Natural killer cell (primary cell): Measurements from ENCODE around the gene OR2T34. TPM values are rescaled to one million over a fixed set of nuclear protein-coding genes. Genes with fewer than 3 reads are reported as not detected.

Experiments used
- ATAC-seq, 3 donors: fragments of 150-1000 bp in 2 of 3; fragments of 200-7000 bp in 1 of 3; cut with Tn5 transposase; 1 replicate in 1 of 3; 2 replicates in 2 of 3; pipeline ENCODE4 v1.10.0; 2021; ENCODE audit warnings: mild to moderate bottlenecking in 2 of 3, moderate library complexity in 2 of 3
- DNase-seq, 2 donors: peaks; one replicate each; pipeline versions ENCODE4 v3.0.0 to v3.0.0-alpha.2; 2013 to 2021; ENCODE audit warnings: mixed read lengths in 1 of 2
- H3K27ac ChIP-seq: one replicate; pipeline ENCODE4 v1.5.1; 2013; ENCODE audit warnings: mild to moderate bottlenecking, low read length
- H3K27me3 ChIP-seq: one replicate; pipeline ENCODE4 v1.6.1; 2013; ENCODE audit warnings: low read length; ENCODE audit not compliant: control insufficient read depth, insufficient read depth
- H3K36me3 ChIP-seq: one replicate; pipeline ENCODE4 v1.6.1; 2013; ENCODE audit warnings: low read length; ENCODE audit not compliant: control insufficient read depth, insufficient read depth
- H3K4me1 ChIP-seq: one replicate; pipeline ENCODE4 v1.6.1; 2013; ENCODE audit warnings: low read length; ENCODE audit not compliant: control insufficient read depth, insufficient read depth
- H3K4me3 ChIP-seq: one replicate; pipeline ENCODE4 v1.5.1; 2013; ENCODE audit warnings: low read length
- H3K9me3 ChIP-seq: one replicate; pipeline ENCODE4 v1.6.1; 2013; ENCODE audit warnings: low read length; ENCODE audit not compliant: control insufficient read depth, insufficient read depth
- H3K27ac Mint-ChIP-seq, 2 donors: one replicate each; pipeline ENCODE4 v1.8.0; 2022; ENCODE audit warnings: mild to moderate bottlenecking in 2 of 2, mixed read lengths in 2 of 2, moderate library complexity in 1 of 2
- H3K27me3 Mint-ChIP-seq, 2 donors: one replicate each; pipeline ENCODE4 v1.8.0; 2022; ENCODE audit warnings: low read depth in 2 of 2, mixed read lengths in 2 of 2
- H3K36me3 Mint-ChIP-seq: one replicate; pipeline ENCODE4 v1.8.0; 2022; ENCODE audit warnings: mixed read lengths
- H3K4me1 Mint-ChIP-seq, 2 donors: one replicate each; pipeline ENCODE4 v1.8.0; 2022; ENCODE audit warnings: mixed read lengths in 2 of 2
- H3K4me3 Mint-ChIP-seq: one replicate; pipeline ENCODE4 v1.8.0; 2022; ENCODE audit warnings: mild to moderate bottlenecking, moderate library complexity, mixed read lengths
- H3K9me3 Mint-ChIP-seq, 2 donors: one replicate each; pipeline ENCODE4 v1.8.0; 2022; ENCODE audit warnings: mixed read lengths in 2 of 2
- WGBS: methylation state at CpG from one replicate; pipeline ENCODE4 v1.1.7; 2013; ENCODE audit warnings: missing lambda C conversion rate; ENCODE audit not compliant: insufficient coverage; 5-methylcytosine and 5-hydroxymethylcytosine counted together
- intact Hi-C: fragments of 100-400 bp; cut with micrococcal nuclease; formaldehyde crosslinking; loops from one replicate; pipeline ENCODE4 v1.14.2; 2022
- total RNA-seq, 4 donors: library from RNA; stranded (reverse); fragments of 120-200 nt in 1 of 4; gene quantifications; one replicate each; pipeline versions ENCODE4 v1.2.3 to v1.2.4, GENCODE V29; 2013 to 2022
- TF ChIP-seq, protein P1 (sequence below): fragments of 200-600 bp; IDR thresholded peaks from one replicate; pipeline ENCODE4 v1.8.0; 2022; ENCODE audit warnings: antibody characterized with exemption

OR2T34 gene
- total RNA-seq, 3 donors from 2014 or later (not counting 1 experiment from before 2014, with no cell fraction given), result not detected

DNA sequence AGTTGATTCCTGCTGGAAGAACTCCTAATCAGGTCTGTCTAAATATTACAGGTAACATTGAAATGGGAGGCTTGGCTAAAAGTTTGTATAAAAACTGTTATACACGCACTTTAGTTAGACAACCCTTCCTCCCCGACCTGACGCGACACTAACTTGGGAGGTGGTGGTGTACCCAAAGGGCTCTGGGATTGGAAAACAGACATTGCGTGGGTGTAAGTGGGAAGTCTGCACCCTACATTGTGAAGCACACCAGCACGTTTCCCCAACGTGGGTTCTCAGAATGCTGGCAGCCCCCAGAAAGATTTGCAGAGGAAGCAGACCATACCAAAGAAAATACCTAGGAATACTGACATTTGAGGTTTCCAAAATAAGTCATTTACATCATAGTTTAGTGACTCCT is 43.6 kb upstream of the OR2T34 start:
- Mint-ChIP-seq H3K9me3 (no peaks in the 10 kb centered on the region), H3K36me3 (no peaks in the 10 kb centered on the region), H3K4me1 (no peaks in the 10 kb centered on the region), H3K27ac (no peak overlapping the region), H3K27me3 (peaks cover 4 to 20% of the 10 kb centered on the region in 2 donors), H3K4me3 (no peak overlapping the region)
- no peaks in the 10 kb centered on the region for H3K27me3 ChIP-seq
- no peak overlapping the region for H3K27ac ChIP-seq
- 92% methylated on average over 7 of the region's 7 CpGs for WGBS
- DNase-seq (no peak), ATAC-seq (no peak)
- no peak overlapping the region for H3K4me3 ChIP-seq
- intact Hi-C loops, result no loop called here
- no peaks in the 10 kb centered on the region for H3K9me3 ChIP-seq
- H3K36me3 ChIP-seq, result no peaks in the 10 kb centered on the region
- TF ChIP-seq, protein P1, sequence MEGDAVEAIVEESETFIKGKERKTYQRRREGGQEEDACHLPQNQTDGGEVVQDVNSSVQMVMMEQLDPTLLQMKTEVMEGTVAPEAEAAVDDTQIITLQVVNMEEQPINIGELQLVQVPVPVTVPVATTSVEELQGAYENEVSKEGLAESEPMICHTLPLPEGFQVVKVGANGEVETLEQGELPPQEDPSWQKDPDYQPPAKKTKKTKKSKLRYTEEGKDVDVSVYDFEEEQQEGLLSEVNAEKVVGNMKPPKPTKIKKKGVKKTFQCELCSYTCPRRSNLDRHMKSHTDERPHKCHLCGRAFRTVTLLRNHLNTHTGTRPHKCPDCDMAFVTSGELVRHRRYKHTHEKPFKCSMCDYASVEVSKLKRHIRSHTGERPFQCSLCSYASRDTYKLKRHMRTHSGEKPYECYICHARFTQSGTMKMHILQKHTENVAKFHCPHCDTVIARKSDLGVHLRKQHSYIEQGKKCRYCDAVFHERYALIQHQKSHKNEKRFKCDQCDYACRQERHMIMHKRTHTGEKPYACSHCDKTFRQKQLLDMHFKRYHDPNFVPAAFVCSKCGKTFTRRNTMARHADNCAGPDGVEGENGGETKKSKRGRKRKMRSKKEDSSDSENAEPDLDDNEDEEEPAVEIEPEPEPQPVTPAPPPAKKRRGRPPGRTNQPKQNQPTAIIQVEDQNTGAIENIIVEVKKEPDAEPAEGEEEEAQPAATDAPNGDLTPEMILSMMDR, result no peak
- no peaks in the 10 kb centered on the region for H3K4me1 ChIP-seq

DNA sequence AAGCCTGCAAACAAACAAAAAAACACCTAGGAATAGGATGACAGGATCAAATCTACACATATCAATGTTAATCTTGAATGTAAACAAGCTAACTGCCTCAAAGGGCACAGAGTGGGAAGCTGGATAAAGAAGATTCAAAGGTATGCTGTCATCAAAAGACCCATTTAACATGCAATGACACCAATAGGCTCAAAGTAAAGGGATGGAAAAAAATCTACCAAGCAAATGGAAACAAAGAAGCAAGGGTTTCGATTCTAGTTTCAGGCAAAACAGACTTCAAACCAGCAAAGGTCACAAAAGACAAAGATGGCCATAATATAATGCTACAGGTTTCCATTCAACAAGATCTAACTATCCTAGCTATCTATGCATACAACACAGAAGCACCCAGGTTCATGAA is 39.2 kb upstream of the OR2T34 start:
- H3K9me3 Mint-ChIP-seq, result no peaks in the 10 kb centered on the region
- no peak overlapping the region for H3K27ac ChIP-seq
- intact Hi-C loops, result no loop called here
- DNase-seq (no peak), ATAC-seq (no peak)
- no peaks in the 10 kb centered on the region for H3K4me1 ChIP-seq
- H3K4me3 ChIP-seq, result no peak overlapping the region
- H3K27ac Mint-ChIP-seq, result no peak overlapping the region
- H3K9me3 ChIP-seq, result no peaks in the 10 kb centered on the region
- H3K4me1 Mint-ChIP-seq, result no peaks in the 10 kb centered on the region
- TF ChIP-seq, protein P1, result no peak
- 72% methylated on average over 1 of the region's 1 CpG for WGBS
- H3K27me3 Mint-ChIP-seq, result peaks cover 2 to 20% of the 10 kb centered on the region in 2 donors
- H3K27me3 ChIP-seq, result no peaks in the 10 kb centered on the region
- no peaks in the 10 kb centered on the region for H3K36me3 ChIP-seq
- no peaks in the 10 kb centered on the region for H3K36me3 Mint-ChIP-seq
- H3K4me3 Mint-ChIP-seq, result no peak overlapping the region

DNA sequence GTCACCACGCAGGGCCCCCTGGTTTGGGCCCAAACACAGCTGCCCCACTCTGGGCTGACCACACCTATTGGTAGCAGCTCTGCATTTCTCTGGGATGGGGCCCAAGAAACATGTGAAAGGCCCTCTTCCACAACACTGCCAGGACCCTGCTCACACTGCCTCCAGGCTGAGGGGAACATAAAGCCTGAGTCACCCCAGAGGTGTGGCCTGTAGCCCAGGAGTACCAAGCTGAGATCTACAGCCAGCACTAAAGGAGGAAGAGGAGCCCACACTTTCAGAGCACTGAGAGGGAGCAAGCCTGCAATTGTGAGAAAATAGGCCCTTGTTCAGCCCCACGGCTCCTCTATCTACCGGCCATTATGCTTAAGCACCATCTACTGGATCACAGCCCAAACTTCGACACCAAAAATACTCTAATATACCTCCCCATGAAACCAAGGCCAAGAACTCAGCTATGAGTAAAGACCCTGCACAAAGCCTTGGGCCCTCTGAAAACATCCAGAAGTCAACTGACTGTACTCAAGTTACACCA is 37.4 kb upstream of the OR2T34 start:
- H3K27me3 Mint-ChIP-seq, result peaks cover 2 to 20% of the 10 kb centered on the region in 2 donors
- no peaks in the 10 kb centered on the region for H3K4me1 ChIP-seq
- H3K4me3 Mint-ChIP-seq, result no peak overlapping the region
- no peaks in the 10 kb centered on the region for H3K4me1 Mint-ChIP-seq
- no peaks in the 10 kb centered on the region for H3K9me3 ChIP-seq
- TF ChIP-seq, protein P1, result no peak
- H3K4me3 ChIP-seq, result no peak overlapping the region
- 95% methylated on average over 4 of the region's 4 CpGs for WGBS
- no peak overlapping the region for H3K27ac ChIP-seq
- ATAC-seq, result no peak
- no peaks in the 10 kb centered on the region for H3K36me3 Mint-ChIP-seq
- no peak overlapping the region for H3K27ac Mint-ChIP-seq
- H3K9me3 Mint-ChIP-seq, result no peaks in the 10 kb centered on the region
- H3K36me3 ChIP-seq, result no peaks in the 10 kb centered on the region
- no peaks in the 10 kb centered on the region for H3K27me3 ChIP-seq
- intact Hi-C loops, result no loop called here
- DNase-seq, result peak in 1 of 2 donors; percentile 4

GRCh38 chr1:248610301-248610700 is 35.7 kb upstream of the OR2T34 start:
- intact Hi-C loops, result no loop called here
- no peak overlapping the region for H3K4me3 ChIP-seq
- WGBS, result 42% methylated on average over 2 of the region's 3 CpGs
- Mint-ChIP-seq H3K36me3 (no peaks in the 10 kb centered on the region), H3K27ac (no peak overlapping the region), H3K27me3 (peaks cover 2 to 15% of the 10 kb centered on the region in 2 donors), H3K9me3 (no peaks in the 10 kb centered on the region), H3K4me3 (no peak overlapping the region), H3K4me1 (no peaks in the 10 kb centered on the region)
- H3K4me1 ChIP-seq, result no peaks in the 10 kb centered on the region
- no peaks in the 10 kb centered on the region for H3K9me3 ChIP-seq
- DNase-seq, result no peak
- H3K27ac ChIP-seq, result no peak overlapping the region
- no peak for ATAC-seq
- TF ChIP-seq, protein P1, result no peak
- no peaks in the 10 kb centered on the region for H3K36me3 ChIP-seq
- H3K27me3 ChIP-seq, result no peaks in the 10 kb centered on the region
